HCT116 (cell line): Measurements from ENCODE around the gene SCG5. TPM values are rescaled to one million over a fixed set of nuclear protein-coding genes. Genes with fewer than 3 reads are reported as not detected.

ENCODE experiments used
- ATAC-seq: fragments of 200-7000 bp; cut with Tn5 transposase; 2 replicates; pipeline ENCODE4 v1.9.1; 2020; ENCODE audit warnings: mild to moderate bottlenecking, moderate library complexity
- BruUV-seq: library from RNA; stranded (reverse); fragments of 400-500 nt; replicated peaks from 2 replicates; lab custom pipeline; 2021; lab: Mats Ljungman, UMichigan
- CTCF ChIA-PET: fragments of 300-600 bp; sonication (Branson Sonifier 250); formaldehyde crosslinking; loops from one replicate; lab custom pipeline; 2021; ENCODE audit warnings: antibody characterized with exemption; lab: Charles Lee
- POLR2A ChIA-PET: fragments of 300-600, 350-600 bp; sonication (Branson Sonifier 250); formaldehyde crosslinking; loops from one replicate; lab custom pipeline; 2021; ENCODE audit warnings: antibody characterized with exemption; lab: Charles Lee
- RAD21 ChIA-PET, 2 experiments: fragments of 300-600 bp; sonication (Branson Sonifier 250); formaldehyde crosslinking; loops; one replicate each; lab custom pipeline; 2023; ENCODE audit warnings: low total read pairs in 2 of 2; ENCODE audit not compliant: uncharacterized antibody in 2 of 2, unreplicated experiment in 2 of 2, low non-redundant PET in 1 of 2; lab: Charles Lee
- DNase-seq: peaks from one replicate; pipeline ENCODE4 v3.0.0-alpha.2; 2010; ENCODE audit warnings: low read depth, low spot score
- H2AFZ ChIP-seq: fragments of 200-600 bp; shearing (Covaris generic), sonication (generic); 2 replicates; pipeline ENCODE4 v1.6.1; 2017; ENCODE audit warnings: low read depth, mixed run types, mixed read lengths, antibody characterized with exemption, low read length; ENCODE audit not compliant: poor library complexity, severe bottlenecking
- H3K27ac ChIP-seq: 2 replicates; pipeline ENCODE4 v1.5.1; 2012; ENCODE audit warnings: low read depth, low read length
- H3K27me3 ChIP-seq: fragments of 200-600 bp; sonication (generic); 2 replicates; pipeline ENCODE4 v1.6.1; 2016; ENCODE audit warnings: mixed run types, low read length, mixed read lengths; ENCODE audit not compliant: insufficient read depth
- H3K36me3 ChIP-seq, 2 experiments: fragments of 200-500 bp in 1 of 2; fragments of 200-600 bp in 1 of 2; sonication (Bioruptor generic) in 1 of 2; sonication (generic) in 1 of 2; 2 replicates each; pipeline versions ENCODE4 v1.5.1 to v1.6.1; 2014 to 2016; ENCODE audit warnings: low read length in 2 of 2, inconsistent platforms in 1 of 2, mixed read lengths in 1 of 2, mixed run types in 1 of 2; ENCODE audit not compliant: insufficient read depth in 2 of 2, control insufficient read depth in 1 of 2
- H3K4me1 ChIP-seq, 2 experiments: fragments of 200-600 bp in 1 of 2; sonication (generic) in 1 of 2; 2 replicates each; pipeline versions ENCODE4 v1.5.1 to v1.6.1; 2012 to 2017; ENCODE audit warnings: low read length in 2 of 2, inconsistent platforms in 1 of 2, mild to moderate bottlenecking in 1 of 2, mixed read lengths in 1 of 2, mixed run types in 1 of 2, moderate library complexity in 1 of 2; ENCODE audit not compliant: insufficient read depth in 2 of 2, control insufficient read depth in 1 of 2
- H3K4me2 ChIP-seq: fragments of 200-600 bp; sonication (generic); 2 replicates; pipeline ENCODE4 v1.6.1; 2017; ENCODE audit warnings: mixed run types, low read length, mixed read lengths
- H3K4me3 ChIP-seq, 2 experiments: fragments of 200-600 bp in 1 of 2; sonication (generic) in 1 of 2; replicated peaks in 1 of 2; 2 replicates each; pipeline ENCODE4 v1.5.1; 2011 to 2016; ENCODE audit warnings: low read length in 2 of 2, control low read depth in 1 of 2, low read depth in 1 of 2, mild to moderate bottlenecking in 1 of 2, mixed read lengths in 1 of 2, mixed run types in 1 of 2
- H3K79me2 ChIP-seq: fragments of 200-600 bp; sonication (generic); 2 replicates; pipeline ENCODE4 v1.6.1; 2017; ENCODE audit warnings: mild to moderate bottlenecking, mixed run types, low read length, moderate library complexity, mixed read lengths; ENCODE audit not compliant: insufficient read depth
- H3K9ac ChIP-seq: fragments of 200-600 bp; sonication (generic); 2 replicates; pipeline ENCODE4 v1.6.1; 2016; ENCODE audit warnings: low read length, mixed read lengths
- H3K9me2 ChIP-seq: fragments of 200-600 bp; sonication (generic), shearing (Covaris generic); 2 replicates; pipeline ENCODE4 v1.6.1; 2017; ENCODE audit warnings: mixed run types, mild to moderate bottlenecking, moderate library complexity; ENCODE audit not compliant: insufficient read depth
- H3K9me3 ChIP-seq, 2 experiments: fragments of 200-500 bp in 1 of 2; fragments of 200-600 bp in 1 of 2; sonication (Bioruptor generic) in 1 of 2; sonication (generic) in 1 of 2; 2 replicates each; pipeline ENCODE4 v1.6.1; 2014 to 2017; ENCODE audit warnings: low read length in 2 of 2, mixed read lengths in 2 of 2, inconsistent platforms in 1 of 2, low read depth in 1 of 2, mild to moderate bottlenecking in 1 of 2, mixed run types in 1 of 2, moderate library complexity in 1 of 2; ENCODE audit not compliant: control insufficient read depth in 1 of 2, insufficient read depth in 1 of 2
- H4K20me1 ChIP-seq: fragments of 200-600 bp; sonication (generic), shearing (Covaris generic); 2 replicates; pipeline ENCODE4 v1.6.1; 2017; ENCODE audit warnings: mixed run types, mild to moderate bottlenecking, moderate library complexity; ENCODE audit not compliant: insufficient read depth
- CBX3 ChIP-seq: IDR thresholded peaks from 2 replicates; pipeline ENCODE4 v1.6.1; 2012; ENCODE audit warnings: low read depth
- CEBPB ChIP-seq: IDR thresholded peaks from 2 replicates; pipeline ENCODE4 v1.6.1; 2012; ENCODE audit warnings: low read depth
- EZH2phosphoT487 ChIP-seq: fragments of 200-600 bp; IDR thresholded peaks from 2 replicates; pipeline ENCODE4 v1.6.1; 2018; ENCODE audit warnings: antibody characterized with exemption, borderline replicate concordance
- FOSL1 ChIP-seq: IDR thresholded peaks from 2 replicates; pipeline ENCODE4 v1.6.1; 2012; ENCODE audit warnings: low read depth
- MAX ChIP-seq: IDR thresholded peaks from 2 replicates; pipeline ENCODE4 v1.6.1; 2012
- POLR2A ChIP-seq: IDR thresholded peaks from 2 replicates; pipeline ENCODE4 v1.7.0; 2011; ENCODE audit warnings: borderline replicate concordance; ENCODE audit not compliant: insufficient read depth, insufficient read length; ENCODE audit errors: extremely low read depth
- POLR2AphosphoS5 ChIP-seq: IDR thresholded peaks from 2 replicates; pipeline ENCODE4 v1.6.1; 2011; ENCODE audit warnings: mild to moderate bottlenecking, low read depth, low read length, moderate library complexity
- RAD21 ChIP-seq: IDR thresholded peaks from 2 replicates; pipeline ENCODE4 v1.6.1; 2012; ENCODE audit warnings: low read depth, mild to moderate bottlenecking
- REST ChIP-seq: IDR thresholded peaks from 2 replicates; pipeline ENCODE4 v1.6.1; 2012; ENCODE audit warnings: low read depth
- SP1 ChIP-seq: IDR thresholded peaks from 2 replicates; pipeline ENCODE4 v1.6.1; 2012; ENCODE audit warnings: low read depth
- SRF ChIP-seq: IDR thresholded peaks from 2 replicates; pipeline ENCODE4 v1.6.1; 2012; ENCODE audit warnings: low read depth
- TCF7L2 ChIP-seq: IDR thresholded peaks from 2 replicates; pipeline ENCODE4 v1.7.0; 2011; ENCODE audit warnings: borderline replicate concordance, inconsistent platforms; ENCODE audit not compliant: insufficient read depth, insufficient read length; ENCODE audit errors: extremely low read depth
- YY1 ChIP-seq: IDR thresholded peaks from 2 replicates; pipeline ENCODE4 v1.6.1; 2011; ENCODE audit warnings: low read length, low read depth, moderate library complexity, mild to moderate bottlenecking; ENCODE audit not compliant: insufficient replicate concordance; ENCODE audit errors: extremely low read depth
- ZFX ChIP-seq: fragments of 450-650 bp; IDR thresholded peaks from 2 replicates; pipeline ENCODE4 v1.6.1; 2017
- intact Hi-C: fragments of 100-400 bp; cut with micrococcal nuclease; formaldehyde crosslinking; loops from 2 replicates; pipeline ENCODE4 v1.10.0; 2022
- total RNA-seq: library from RNA; stranded (reverse); gene quantifications from one replicate; pipeline ENCODE4 v1.2.1, GENCODE V29; 2021; ENCODE audit not compliant: unreplicated experiment
- TF ChIP-seq, protein P1 (sequence below): IDR thresholded peaks from 2 replicates; pipeline ENCODE4 v1.6.1; 2011; ENCODE audit warnings: mild to moderate bottlenecking, low read length, moderate library complexity; ENCODE audit not compliant: insufficient replicate concordance; ENCODE audit errors: extremely low read depth
- TF ChIP-seq, protein P2 (sequence below), 3 experiments: fragments of 200-600 bp in 1 of 3; sonication (generic) in 1 of 3; IDR thresholded peaks in 2 of 3; conservative IDR thresholded peaks in 1 of 3; 2 replicates each; pipeline ENCODE4 v1.5.1; 2012 to 2017; ENCODE audit warnings: low read depth in 2 of 3, low read length in 2 of 3, antibody characterized with exemption in 1 of 3, borderline replicate concordance in 1 of 3, control low read depth in 1 of 3, mild to moderate bottlenecking in 1 of 3, mixed read lengths in 1 of 3, mixed run types in 1 of 3, moderate library complexity in 1 of 3; ENCODE audit not compliant: insufficient read depth in 1 of 3

SCG5 gene
- total RNA-seq, 1 experiment from 2014 or later, result 1.7 TPM

GRCh38 chr15:32682977-32683630 lies 41.6 kb downstream of the SCG5 start (continued):
- TF ChIP-seq, protein P1, sequence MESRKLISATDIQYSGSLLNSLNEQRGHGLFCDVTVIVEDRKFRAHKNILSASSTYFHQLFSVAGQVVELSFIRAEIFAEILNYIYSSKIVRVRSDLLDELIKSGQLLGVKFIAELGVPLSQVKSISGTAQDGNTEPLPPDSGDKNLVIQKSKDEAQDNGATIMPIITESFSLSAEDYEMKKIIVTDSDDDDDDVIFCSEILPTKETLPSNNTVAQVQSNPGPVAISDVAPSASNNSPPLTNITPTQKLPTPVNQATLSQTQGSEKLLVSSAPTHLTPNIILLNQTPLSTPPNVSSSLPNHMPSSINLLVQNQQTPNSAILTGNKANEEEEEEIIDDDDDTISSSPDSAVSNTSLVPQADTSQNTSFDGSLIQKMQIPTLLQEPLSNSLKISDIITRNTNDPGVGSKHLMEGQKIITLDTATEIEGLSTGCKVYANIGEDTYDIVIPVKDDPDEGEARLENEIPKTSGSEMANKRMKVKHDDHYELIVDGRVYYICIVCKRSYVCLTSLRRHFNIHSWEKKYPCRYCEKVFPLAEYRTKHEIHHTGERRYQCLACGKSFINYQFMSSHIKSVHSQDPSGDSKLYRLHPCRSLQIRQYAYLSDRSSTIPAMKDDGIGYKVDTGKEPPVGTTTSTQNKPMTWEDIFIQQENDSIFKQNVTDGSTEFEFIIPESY, result no peak
- no peak for TF ChIP-seq POLR2A
- TF ChIP-seq CEBPB, result no peak
- TF ChIP-seq YY1, result no peak
- no peak for TF ChIP-seq SRF
- no peak for TF ChIP-seq RAD21
- TF ChIP-seq ZFX, result no peak
- TF ChIP-seq, protein P2, sequence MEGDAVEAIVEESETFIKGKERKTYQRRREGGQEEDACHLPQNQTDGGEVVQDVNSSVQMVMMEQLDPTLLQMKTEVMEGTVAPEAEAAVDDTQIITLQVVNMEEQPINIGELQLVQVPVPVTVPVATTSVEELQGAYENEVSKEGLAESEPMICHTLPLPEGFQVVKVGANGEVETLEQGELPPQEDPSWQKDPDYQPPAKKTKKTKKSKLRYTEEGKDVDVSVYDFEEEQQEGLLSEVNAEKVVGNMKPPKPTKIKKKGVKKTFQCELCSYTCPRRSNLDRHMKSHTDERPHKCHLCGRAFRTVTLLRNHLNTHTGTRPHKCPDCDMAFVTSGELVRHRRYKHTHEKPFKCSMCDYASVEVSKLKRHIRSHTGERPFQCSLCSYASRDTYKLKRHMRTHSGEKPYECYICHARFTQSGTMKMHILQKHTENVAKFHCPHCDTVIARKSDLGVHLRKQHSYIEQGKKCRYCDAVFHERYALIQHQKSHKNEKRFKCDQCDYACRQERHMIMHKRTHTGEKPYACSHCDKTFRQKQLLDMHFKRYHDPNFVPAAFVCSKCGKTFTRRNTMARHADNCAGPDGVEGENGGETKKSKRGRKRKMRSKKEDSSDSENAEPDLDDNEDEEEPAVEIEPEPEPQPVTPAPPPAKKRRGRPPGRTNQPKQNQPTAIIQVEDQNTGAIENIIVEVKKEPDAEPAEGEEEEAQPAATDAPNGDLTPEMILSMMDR (IDR thresholded peaks at IDR 0.05 in 2 of 3, conservative IDR thresholded peaks at IDR 0.05 in 1 of 3; ENCODE audit: borderline replicate concordance in 1 of 3, insufficient read depth in 1 of 3, low read depth in 2 of 3, low read length in 2 of 3), result no peak
- no peak for TF ChIP-seq EZH2phosphoT487

GRCh38 chr15:32683906-32684584 lies 42.5 kb downstream of the SCG5 start:
- Histone ChIP-seq H3K9me3 (no peaks in the 10 kb centered on the region), H3K79me2 (no peaks in the 10 kb centered on the region), H2AFZ (no peak overlapping the region), H3K9ac (no peak overlapping the region), H3K9me2 (no peaks in the 10 kb centered on the region), H3K4me2 (no peak overlapping the region), H3K27ac (no peak overlapping the region), H4K20me1 (no peaks in the 10 kb centered on the region), H3K4me3 (no peak overlapping the region), H3K36me3 (no peaks in the 10 kb centered on the region), H3K27me3 (no peaks in the 10 kb centered on the region), H3K4me1 (no peaks in the 10 kb centered on the region)
- ATAC-seq, result no peak
- TF ChIP-seq MAX, result no peak
- TF ChIP-seq REST, result no peak
- TF ChIP-seq CBX3, result no peak
- no peak for TF ChIP-seq FOSL1
- TF ChIP-seq YY1, result no peak
- no peak for TF ChIP-seq POLR2AphosphoS5
- TF ChIP-seq SP1, result no peak
- no peak for TF ChIP-seq TCF7L2
- no peak for TF ChIP-seq POLR2A
- ChIA-PET POLR2A (no interaction called here), CTCF (no interaction called here), RAD21 (no interaction called here)
- no TSS peak for BruUV-seq
- DNase-seq, result no peak
- intact Hi-C loops, result no loop called here
